GM19025 (cell line): ENCODE measurements around the gene NKG7.

Experiments used
- ATAC-seq: cut with Tn5 transposase; IDR thresholded peaks from one replicate; pipeline ENCODE4 v1.9.1; 2021; ENCODE audit warnings: mild to moderate bottlenecking, low read depth, moderate library complexity; ENCODE audit not compliant: unreplicated experiment

Gene NKG7

GRCh38 chr19:51365211-51365964 is 7.1 kb downstream of the NKG7 start:
- ATAC-seq, result no peak

GRCh38 chr19:51364200-51365106 is 8.0 kb downstream of the NKG7 start:
- ATAC-seq, result no peak

- no peak for ATAC-seq
Measured at GRCh38 chr19:51361239-51361638, 11.2 kb downstream of the NKG7 start.

- no peak for ATAC-seq
Measured at GRCh38 chr19:51359294-51359693, 13.2 kb downstream of the NKG7 start.

GRCh38 chr19:51357952-51358351 is 14.5 kb downstream of the NKG7 start:
- no peak for ATAC-seq

GRCh38 chr19:51356159-51356801 is 16.2 kb downstream of the NKG7 start:
- no peak for ATAC-seq

- no peak for ATAC-seq
Measured at GRCh38 chr19:51354742-51355148, 17.7 kb downstream of the NKG7 start.

GRCh38 chr19:51354103-51354741 is 18.2 kb downstream of the NKG7 start:
- ATAC-seq, result no peak

- ATAC-seq, result no peak
Measured at GRCh38 chr19:51352783-51353360, 19.6 kb downstream of the NKG7 start.

- no peak for ATAC-seq
Measured at GRCh38 chr19:51351266-51351990, 21.0 kb downstream of the NKG7 start.

- no peak for ATAC-seq
Measured at GRCh38 chr19:51347209-51347928, 25.1 kb downstream of the NKG7 start.

GRCh38 chr19:51346742-51347141 is 25.7 kb downstream of the NKG7 start:
- no peak for ATAC-seq

- ATAC-seq, result no peak
Measured at GRCh38 chr19:51345076-51345620, 27.3 kb downstream of the NKG7 start.

- no peak for ATAC-seq
Measured at GRCh38 chr19:51342631-51343569, 29.6 kb downstream of the NKG7 start.

- ATAC-seq, result no peak
Measured at GRCh38 chr19:51341976-51342580, 30.4 kb downstream of the NKG7 start, which contains the start of gene VSIG10L. Gene VSIG10L (minus strand): TSS chr19:51342139. CDS start chr19:51342124, 15 bp downstream.

- no peak for ATAC-seq
Measured at GRCh38 chr19:51341066-51341465, 31.4 kb downstream of the NKG7 start.
